Retinal pigment epithelial cell (primary cell): ENCODE measurements around the gene CHAC2.
"Not testable (repeated sequence)": the region's sequence is repeated elsewhere in the genome, so short reads cannot be mapped to it uniquely, and the experiment has no call there.

Source experiments
- DNase-seq: peaks from one replicate; pipeline ENCODE4 v3.0.0-alpha.2; 2010; ENCODE audit warnings: low read depth
- H3K4me3 ChIP-seq: 2 replicates; pipeline ENCODE4 v1.5.1; 2011; ENCODE audit warnings: mild to moderate bottlenecking, low read length, control low read depth, moderate library complexity
- CTCF ChIP-seq: conservative IDR thresholded peaks from 2 replicates; pipeline ENCODE4 v1.5.1; 2011; ENCODE audit warnings: low read depth, low read length, control low read depth, inconsistent platforms

Gene CHAC2

GRCh38 chr2:53755121-53755520 is 12.5 kb upstream of the CHAC2 start:
- no peak overlapping the region for H3K4me3 ChIP-seq
- TF ChIP-seq CTCF, result no peak
- no peak for DNase-seq

GRCh38 chr2:53756644-53757043 is 11.0 kb upstream of the CHAC2 start:
- H3K4me3 ChIP-seq, result no peak overlapping the region
- TF ChIP-seq CTCF, result no peak
- DNase-seq, result no peak

DNA sequence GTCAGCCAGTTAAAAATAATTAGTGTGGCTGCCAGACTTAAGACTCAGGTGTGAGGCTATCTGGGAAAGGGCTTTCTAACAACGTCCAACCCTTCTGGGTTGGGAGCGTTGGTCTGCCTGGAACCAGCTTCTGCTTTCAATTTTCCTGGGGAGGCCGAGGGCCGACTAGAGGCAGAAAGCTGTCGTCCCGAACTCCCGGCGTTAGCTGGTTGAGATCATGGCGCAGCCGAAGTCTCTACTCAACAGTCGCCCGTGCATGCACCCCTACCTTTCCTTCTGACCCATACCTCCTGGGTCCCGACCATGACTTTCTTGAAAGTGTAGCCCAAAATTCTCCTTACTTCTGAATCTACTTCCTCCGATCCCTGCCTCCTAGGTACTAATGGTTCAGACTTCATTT is 10.4 kb upstream of the CHAC2 start:
- H3K4me3 ChIP-seq, DNase-seq: not testable (repeated sequence)

- TF ChIP-seq CTCF, result no peak
- no peak for DNase-seq
- H3K4me3 ChIP-seq, result no peak overlapping the region
These were observed 1.8 kb upstream of the CHAC2 start for GRCh38 chr2:53765767-53766166.

GRCh38 chr2:53768242-53768542 is 588 bp downstream of the CHAC2 start:
- DNase-seq, result no peak
- peak overlapping the region; percentile 82 for H3K4me3 ChIP-seq
- TF ChIP-seq CTCF, result no peak

- DNase-seq, result no peak
- no peak overlapping the region for H3K4me3 ChIP-seq
- TF ChIP-seq CTCF, result no peak
These were observed 1.8 kb downstream of the CHAC2 start for GRCh38 chr2:53769318-53769945.

- no peak for DNase-seq
- no peak for TF ChIP-seq CTCF
- no peak overlapping the region for H3K4me3 ChIP-seq
These were observed 2.7 kb downstream of the CHAC2 start for GRCh38 chr2:53770264-53770663.

DNA sequence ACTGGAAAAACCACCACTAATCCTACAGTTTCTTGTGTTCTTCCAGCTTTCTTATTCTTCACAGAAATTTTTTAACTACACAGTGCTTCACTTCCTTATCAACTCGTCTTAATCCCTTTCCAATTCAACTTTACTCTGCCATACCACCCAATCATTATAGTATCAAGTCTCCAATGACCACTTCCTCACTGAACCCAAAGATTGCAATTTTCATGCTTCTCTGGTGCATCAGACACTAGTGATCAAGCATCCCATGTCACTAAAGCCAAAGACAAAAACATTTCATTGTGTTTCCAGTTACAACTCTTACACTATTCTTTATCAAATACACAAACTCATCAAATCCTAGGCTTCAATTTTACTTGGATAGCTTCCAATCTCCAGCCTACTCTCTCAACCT is 9.5 kb downstream of the CHAC2 start:
- no peak for DNase-seq
- H3K4me3 ChIP-seq, result no peak overlapping the region
- TF ChIP-seq CTCF, result no peak
